GM12874 (cell line): ENCODE results near the gene TNN.

Experiments used
- TF ChIP-seq, protein P1 (sequence below): IDR thresholded peaks from 2 replicates; pipeline ENCODE4 v1.5.1; 2011; ENCODE audit warnings: low read depth, mild to moderate bottlenecking, control low read depth, low read length, moderate library complexity; ENCODE audit not compliant: insufficient read depth

TNN gene

GRCh38 chr1:175193527-175193910 lies 125.9 kb downstream of the TNN start:
- TF ChIP-seq, protein P1, sequence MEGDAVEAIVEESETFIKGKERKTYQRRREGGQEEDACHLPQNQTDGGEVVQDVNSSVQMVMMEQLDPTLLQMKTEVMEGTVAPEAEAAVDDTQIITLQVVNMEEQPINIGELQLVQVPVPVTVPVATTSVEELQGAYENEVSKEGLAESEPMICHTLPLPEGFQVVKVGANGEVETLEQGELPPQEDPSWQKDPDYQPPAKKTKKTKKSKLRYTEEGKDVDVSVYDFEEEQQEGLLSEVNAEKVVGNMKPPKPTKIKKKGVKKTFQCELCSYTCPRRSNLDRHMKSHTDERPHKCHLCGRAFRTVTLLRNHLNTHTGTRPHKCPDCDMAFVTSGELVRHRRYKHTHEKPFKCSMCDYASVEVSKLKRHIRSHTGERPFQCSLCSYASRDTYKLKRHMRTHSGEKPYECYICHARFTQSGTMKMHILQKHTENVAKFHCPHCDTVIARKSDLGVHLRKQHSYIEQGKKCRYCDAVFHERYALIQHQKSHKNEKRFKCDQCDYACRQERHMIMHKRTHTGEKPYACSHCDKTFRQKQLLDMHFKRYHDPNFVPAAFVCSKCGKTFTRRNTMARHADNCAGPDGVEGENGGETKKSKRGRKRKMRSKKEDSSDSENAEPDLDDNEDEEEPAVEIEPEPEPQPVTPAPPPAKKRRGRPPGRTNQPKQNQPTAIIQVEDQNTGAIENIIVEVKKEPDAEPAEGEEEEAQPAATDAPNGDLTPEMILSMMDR, result no peak

- TF ChIP-seq, protein P1, result no peak
Measured at GRCh38 chr1:175195281-175195680, 127.6 kb downstream of the TNN start.

DNA sequence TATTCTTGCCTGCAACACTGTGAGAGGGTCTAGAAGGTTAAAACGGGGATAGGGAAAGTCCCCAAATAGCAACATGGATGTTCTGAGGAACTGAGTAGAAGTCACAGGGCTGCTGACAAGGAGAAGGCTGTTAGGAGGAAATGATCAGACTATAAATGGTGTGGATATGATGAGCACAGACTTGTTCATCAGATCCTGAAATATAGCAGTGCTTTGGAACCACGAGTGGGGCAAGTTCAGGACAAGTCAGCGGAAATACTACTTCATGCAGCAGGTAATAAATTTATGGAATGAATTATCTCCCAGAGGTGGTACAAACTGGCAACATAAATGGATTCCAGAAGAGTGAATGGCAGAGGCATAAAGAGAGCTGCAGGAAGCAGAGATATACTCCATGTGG lies 128.2 kb downstream of the TNN start:
- TF ChIP-seq, protein P1, result no peak

GRCh38 chr1:175197531-175197930 lies 129.9 kb downstream of the TNN start:
- TF ChIP-seq, protein P1, result no peak
